ENCODE measurements around the gene DLGAP1.

The DLGAP1 gene

GRCh38 chr18:4196351-4196750, 258.8 kb downstream of the DLGAP1 start:
- no peak overlapping the region for H3K9ac ChIP-seq (ENCODE audit: low read depth, low read length, poor library complexity)
- no peaks in the 10 kb centered on the region for H3K9me3 ChIP-seq (replicated peaks in 1 of 2; ENCODE audit: control insufficient read depth in 2 of 2, insufficient read depth in 1 of 2, low read depth in 1 of 2, low read length in 2 of 2)
- peaks cover 1 to 5% of the 10 kb centered on the region in 2 donors for H3K4me1 ChIP-seq (ENCODE audit: control insufficient read depth in 2 of 2, insufficient read depth in 1 of 2, low read depth in 1 of 2, low read length in 2 of 2)
- H3K4me3 ChIP-seq (ENCODE audit: low read length in 2 of 2): no peak overlapping the region
- no peak overlapping the region for H2BK120ac ChIP-seq (ENCODE audit: low read depth, low read length)
- DNase-seq (ENCODE audit: low spot score): no peak
- H3K79me1 ChIP-seq (ENCODE audit: low read depth, low read length): no peaks in the 10 kb centered on the region
- H4K8ac ChIP-seq (ENCODE audit: low read depth, low read length): no peak overlapping the region
- no peak overlapping the region for H2AFZ ChIP-seq (ENCODE audit: low read length)
- no peak overlapping the region for H2BK12ac ChIP-seq (ENCODE audit: low read length)
- no peaks in the 10 kb centered on the region for H3K36me3 ChIP-seq (replicated peaks in 1 of 2; ENCODE audit: control insufficient read depth in 2 of 2, insufficient read depth in 2 of 2, low read length in 2 of 2)
- H4K91ac ChIP-seq (ENCODE audit: low read depth, low read length, poor library complexity): no peak overlapping the region
- H3K4ac ChIP-seq (ENCODE audit: low read length): no peak overlapping the region
- H3K18ac ChIP-seq (ENCODE audit: low read length): no peak overlapping the region
- H3K4me2 ChIP-seq (ENCODE audit: insufficient read depth, low read length, poor library complexity, severe bottlenecking): no peak overlapping the region
- no peak overlapping the region for H2BK15ac ChIP-seq (ENCODE audit: low read length)
- H2AK5ac ChIP-seq (ENCODE audit: low read depth, low read length): no peak overlapping the region
- no CpG with 5 or more reads among the region's 4 CpGs for WGBS, 2 donors (ENCODE audit: extremely low coverage in 2 of 2, insufficient read length in 2 of 2, insufficient replicate concordance in 1 of 2)
- no peak overlapping the region for H3K27ac ChIP-seq (replicated peaks; ENCODE audit: low read length)
- no peaks in the 10 kb centered on the region for H3K27me3 ChIP-seq (ENCODE audit: control insufficient read depth in 3 of 3, insufficient read depth in 3 of 3, low read depth in 1 of 3, low read length in 3 of 3)
- no peak overlapping the region for H3K14ac ChIP-seq (ENCODE audit: low read length)
- no peak overlapping the region for H2BK5ac ChIP-seq (ENCODE audit: low read length)
- H3K23ac ChIP-seq (ENCODE audit: low read depth, low read length, poor library complexity): no peak overlapping the region

- H3K14ac ChIP-seq (ENCODE audit: low read length): no peak overlapping the region
- H4K8ac ChIP-seq (ENCODE audit: low read depth, low read length): no peak overlapping the region
- H3K4me2 ChIP-seq (ENCODE audit: insufficient read depth, low read length, poor library complexity, severe bottlenecking): no peak overlapping the region
- H3K27ac ChIP-seq (replicated peaks; ENCODE audit: low read length): no peak overlapping the region
- no peak overlapping the region for H2BK5ac ChIP-seq (ENCODE audit: low read length)
- H3K9me3 ChIP-seq (replicated peaks in 1 of 2; ENCODE audit: control insufficient read depth in 2 of 2, insufficient read depth in 1 of 2, low read depth in 1 of 2, low read length in 2 of 2): no peaks in the 10 kb centered on the region
- H2BK12ac ChIP-seq (ENCODE audit: low read length): no peak overlapping the region
- H3K4me1 ChIP-seq (ENCODE audit: control insufficient read depth in 2 of 2, insufficient read depth in 1 of 2, low read depth in 1 of 2, low read length in 2 of 2): peaks cover 0 to 5% of the 10 kb centered on the region in 2 donors
- no peak overlapping the region for H3K23ac ChIP-seq (ENCODE audit: low read depth, low read length, poor library complexity)
- H2BK120ac ChIP-seq (ENCODE audit: low read depth, low read length): no peak overlapping the region
- H3K79me1 ChIP-seq (ENCODE audit: low read depth, low read length): no peaks in the 10 kb centered on the region
- H3K36me3 ChIP-seq (replicated peaks in 1 of 2; ENCODE audit: control insufficient read depth in 2 of 2, insufficient read depth in 2 of 2, low read length in 2 of 2): no peaks in the 10 kb centered on the region
- no peak for DNase-seq (ENCODE audit: low spot score)
- no peak overlapping the region for H3K9ac ChIP-seq (ENCODE audit: low read depth, low read length, poor library complexity)
- WGBS, 2 donors (ENCODE audit: extremely low coverage in 2 of 2, insufficient read length in 2 of 2, insufficient replicate concordance in 1 of 2): no CpG with 5 or more reads among the region's 3 CpGs
- no peak overlapping the region for H3K4me3 ChIP-seq (ENCODE audit: low read length in 2 of 2)
- no peak overlapping the region for H2AFZ ChIP-seq (ENCODE audit: low read length)
- H3K27me3 ChIP-seq (ENCODE audit: control insufficient read depth in 3 of 3, insufficient read depth in 3 of 3, low read depth in 1 of 3, low read length in 3 of 3): no peaks in the 10 kb centered on the region
- H2BK15ac ChIP-seq (ENCODE audit: low read length): no peak overlapping the region
- no peak overlapping the region for H2AK5ac ChIP-seq (ENCODE audit: low read depth, low read length)
- no peak overlapping the region for H3K4ac ChIP-seq (ENCODE audit: low read length)
- H4K91ac ChIP-seq (ENCODE audit: low read depth, low read length, poor library complexity): no peak overlapping the region
- H3K18ac ChIP-seq (ENCODE audit: low read length): no peak overlapping the region
Observed at GRCh38 chr18:4193086-4193485, 262.0 kb downstream of the DLGAP1 start.

GRCh38 chr18:4181882-4182568, 273.1 kb downstream of the DLGAP1 start:
- Histone ChIP-seq H3K36me3 (replicated peaks in 1 of 2; ENCODE audit: control insufficient read depth in 2 of 2, insufficient read depth in 2 of 2, low read length in 2 of 2) (no peaks in the 10 kb centered on the region), H2BK12ac (ENCODE audit: low read length) (no peak overlapping the region), H2BK15ac (ENCODE audit: low read length) (no peak overlapping the region), H3K9me3 (replicated peaks in 1 of 2; ENCODE audit: control insufficient read depth in 2 of 2, insufficient read depth in 1 of 2, low read depth in 1 of 2, low read length in 2 of 2) (peaks cover 0 to 3% of the 10 kb centered on the region in 2 donors), H3K23ac (ENCODE audit: low read depth, low read length, poor library complexity) (no peak overlapping the region), H3K4ac (ENCODE audit: low read length) (no peak overlapping the region), H3K4me1 (ENCODE audit: control insufficient read depth in 2 of 2, insufficient read depth in 1 of 2, low read depth in 1 of 2, low read length in 2 of 2) (no peaks in the 10 kb centered on the region), H4K8ac (ENCODE audit: low read depth, low read length) (no peak overlapping the region), H3K27me3 (ENCODE audit: control insufficient read depth in 3 of 3, insufficient read depth in 3 of 3, low read depth in 1 of 3, low read length in 3 of 3) (no peaks in the 10 kb centered on the region), H2AK5ac (ENCODE audit: low read depth, low read length) (no peak overlapping the region), H3K27ac (replicated peaks; ENCODE audit: low read length) (no peak overlapping the region), H2BK5ac (ENCODE audit: low read length) (no peak overlapping the region), H4K91ac (ENCODE audit: low read depth, low read length, poor library complexity) (no peak overlapping the region), H3K18ac (ENCODE audit: low read length) (no peak overlapping the region), H2AFZ (ENCODE audit: low read length) (no peak overlapping the region), H3K79me1 (ENCODE audit: low read depth, low read length) (no peaks in the 10 kb centered on the region), H3K9ac (ENCODE audit: low read depth, low read length, poor library complexity) (no peak overlapping the region), H3K4me2 (ENCODE audit: insufficient read depth, low read length, poor library complexity, severe bottlenecking) (no peak overlapping the region), H3K4me3 (ENCODE audit: low read length in 2 of 2) (no peak overlapping the region), H3K14ac (ENCODE audit: low read length) (no peak overlapping the region), H2BK120ac (ENCODE audit: low read depth, low read length) (no peak overlapping the region)
- no peak for DNase-seq (ENCODE audit: low spot score)
- no CpG with 5 or more reads among the region's 7 CpGs for WGBS, 2 donors (ENCODE audit: extremely low coverage in 2 of 2, insufficient read length in 2 of 2, insufficient replicate concordance in 1 of 2)

GRCh38 chr18:4181086-4181485, 274.0 kb downstream of the DLGAP1 start:
- no peaks in the 10 kb centered on the region for H3K27me3 ChIP-seq (ENCODE audit: control insufficient read depth in 3 of 3, insufficient read depth in 3 of 3, low read depth in 1 of 3, low read length in 3 of 3)
- no CpG with 5 or more reads among the region's 3 CpGs for WGBS, 2 donors (ENCODE audit: extremely low coverage in 2 of 2, insufficient read length in 2 of 2, insufficient replicate concordance in 1 of 2)
- no peak overlapping the region for H3K18ac ChIP-seq (ENCODE audit: low read length)
- H4K91ac ChIP-seq (ENCODE audit: low read depth, low read length, poor library complexity): no peak overlapping the region
- H2BK120ac ChIP-seq (ENCODE audit: low read depth, low read length): no peak overlapping the region
- H2BK5ac ChIP-seq (ENCODE audit: low read length): no peak overlapping the region
- no peak overlapping the region for H3K4me3 ChIP-seq (ENCODE audit: low read length in 2 of 2)
- peaks cover 0 to 3% of the 10 kb centered on the region in 2 donors for H3K9me3 ChIP-seq (replicated peaks in 1 of 2; ENCODE audit: control insufficient read depth in 2 of 2, insufficient read depth in 1 of 2, low read depth in 1 of 2, low read length in 2 of 2)
- H3K27ac ChIP-seq (replicated peaks; ENCODE audit: low read length): no peak overlapping the region
- no peaks in the 10 kb centered on the region for H3K4me1 ChIP-seq (ENCODE audit: control insufficient read depth in 2 of 2, insufficient read depth in 1 of 2, low read depth in 1 of 2, low read length in 2 of 2)
- no peak overlapping the region for H3K4ac ChIP-seq (ENCODE audit: low read length)
- H3K4me2 ChIP-seq (ENCODE audit: insufficient read depth, low read length, poor library complexity, severe bottlenecking): no peak overlapping the region
- H2BK15ac ChIP-seq (ENCODE audit: low read length): no peak overlapping the region
- H3K79me1 ChIP-seq (ENCODE audit: low read depth, low read length): no peaks in the 10 kb centered on the region
- no peak overlapping the region for H2BK12ac ChIP-seq (ENCODE audit: low read length)
- no peaks in the 10 kb centered on the region for H3K36me3 ChIP-seq (replicated peaks in 1 of 2; ENCODE audit: control insufficient read depth in 2 of 2, insufficient read depth in 2 of 2, low read length in 2 of 2)
- H4K8ac ChIP-seq (ENCODE audit: low read depth, low read length): no peak overlapping the region
- no peak for DNase-seq (ENCODE audit: low spot score)
- H3K9ac ChIP-seq (ENCODE audit: low read depth, low read length, poor library complexity): no peak overlapping the region
- H2AFZ ChIP-seq (ENCODE audit: low read length): no peak overlapping the region
- H3K23ac ChIP-seq (ENCODE audit: low read depth, low read length, poor library complexity): no peak overlapping the region
- no peak overlapping the region for H3K14ac ChIP-seq (ENCODE audit: low read length)
- no peak overlapping the region for H2AK5ac ChIP-seq (ENCODE audit: low read depth, low read length)

Measured in neuronal stem cell (in vitro differentiated cells).